Fibroblast of lung (primary cell): ENCODE measurements around the gene KIAA1217. TPM values are rescaled to one million over a fixed set of nuclear protein-coding genes. Genes with fewer than 3 reads are reported as not detected.

Experiments
- DNase-seq, 2 donors: peaks; one replicate each; pipeline versions ENCODE4 v3.0.0 to v3.0.0-alpha.2; 2010; ENCODE audit warnings: low read depth in 2 of 2
- H2AFZ ChIP-seq: 2 replicates; pipeline ENCODE4 v1.5.1; 2012; ENCODE audit warnings: low read length, control low read depth, inconsistent platforms
- H3K27ac ChIP-seq: 2 replicates; pipeline ENCODE4 v1.5.1; 2011; ENCODE audit warnings: low read length, control low read depth; ENCODE audit not compliant: insufficient read depth
- H3K27me3 ChIP-seq: 2 replicates; pipeline ENCODE4 v1.5.1; 2011; ENCODE audit warnings: mild to moderate bottlenecking, low read length; ENCODE audit not compliant: control insufficient read depth, insufficient read depth
- H3K36me3 ChIP-seq: 2 replicates; pipeline ENCODE4 v1.5.1; 2011; ENCODE audit warnings: low read length; ENCODE audit not compliant: control insufficient read depth, insufficient read depth
- H3K4me1 ChIP-seq: 2 replicates; pipeline ENCODE4 v1.5.1; 2011; ENCODE audit warnings: low read length; ENCODE audit not compliant: control insufficient read depth, insufficient read depth; ENCODE audit errors: extremely low read depth
- H3K4me2 ChIP-seq: 2 replicates; pipeline ENCODE4 v1.5.1; 2011; ENCODE audit warnings: low read length, control low read depth; ENCODE audit not compliant: insufficient read depth; ENCODE audit errors: extremely low read depth
- H3K4me3 ChIP-seq, 4 experiments: fragments of 200-600 bp in 1 of 4; sonication (generic) in 1 of 4; replicated peaks in 1 of 4; 2 replicates each; pipeline ENCODE4 v1.5.1; 2011 to 2016; ENCODE audit warnings: low read length in 4 of 4, low read depth in 3 of 4, mild to moderate bottlenecking in 3 of 4, control low read depth in 2 of 4, inconsistent platforms in 1 of 4, mixed read lengths in 1 of 4; ENCODE audit not compliant: insufficient read depth in 1 of 4; ENCODE audit errors: control extremely low read depth in 1 of 4
- H3K79me2 ChIP-seq: 2 replicates; pipeline ENCODE4 v1.5.1; 2012; ENCODE audit warnings: mild to moderate bottlenecking, low read length, inconsistent platforms; ENCODE audit not compliant: control insufficient read depth, insufficient read depth
- H3K9ac ChIP-seq: 2 replicates; pipeline ENCODE4 v1.5.1; 2011; ENCODE audit warnings: mild to moderate bottlenecking, low read length, control low read depth; ENCODE audit not compliant: insufficient read depth
- H3K9me3 ChIP-seq: 2 replicates; pipeline ENCODE4 v1.5.1; 2012; ENCODE audit warnings: low read depth, low read length; ENCODE audit not compliant: control insufficient read depth, insufficient read depth
- H4K20me1 ChIP-seq: 2 replicates; pipeline ENCODE4 v1.5.1; 2011; ENCODE audit warnings: low read length; ENCODE audit not compliant: control insufficient read depth, insufficient read depth; ENCODE audit errors: extremely low read depth
- EZH2 ChIP-seq: IDR thresholded peaks from 2 replicates; pipeline ENCODE4 v1.5.1; 2012; ENCODE audit warnings: low read length, control low read depth, mild to moderate bottlenecking; ENCODE audit errors: missing control alignments
- polyA plus RNA-seq, 2 donors: library from polyadenylated mRNA; depleted of rRNA in 1 of 2; stranded (reverse) in 1 of 2; unstranded in 1 of 2; fragments of >200 nt; gene quantifications; 2 replicates each; pipeline ENCODE4 v1.2.1, GENCODE V29; 2011 to 2012; ENCODE audit warnings: missing spikeins in 1 of 2
- total RNA-seq: library from RNA; depleted of rRNA; stranded (reverse); fragments of >200 nt; gene quantifications from 2 replicates; pipeline ENCODE4 v1.2.1, GENCODE V29; 2014
- TF ChIP-seq, protein P1 (sequence below), 2 donors: IDR thresholded peaks in 1 of 2; conservative IDR thresholded peaks in 1 of 2; 1 replicate in 1 of 2; 2 replicates in 1 of 2; pipeline ENCODE4 v1.5.1; 2011 to 2012; ENCODE audit warnings: low read length in 2 of 2, control low read depth in 1 of 2, inconsistent platforms in 1 of 2, low read depth in 1 of 2, mild to moderate bottlenecking in 1 of 2

The KIAA1217 gene
- total and polyA plus RNA-seq, 2 donors (not counting 1 experiment from before 2014, with no cell fraction given): 0.92 to 1.5 TPM

DNA sequence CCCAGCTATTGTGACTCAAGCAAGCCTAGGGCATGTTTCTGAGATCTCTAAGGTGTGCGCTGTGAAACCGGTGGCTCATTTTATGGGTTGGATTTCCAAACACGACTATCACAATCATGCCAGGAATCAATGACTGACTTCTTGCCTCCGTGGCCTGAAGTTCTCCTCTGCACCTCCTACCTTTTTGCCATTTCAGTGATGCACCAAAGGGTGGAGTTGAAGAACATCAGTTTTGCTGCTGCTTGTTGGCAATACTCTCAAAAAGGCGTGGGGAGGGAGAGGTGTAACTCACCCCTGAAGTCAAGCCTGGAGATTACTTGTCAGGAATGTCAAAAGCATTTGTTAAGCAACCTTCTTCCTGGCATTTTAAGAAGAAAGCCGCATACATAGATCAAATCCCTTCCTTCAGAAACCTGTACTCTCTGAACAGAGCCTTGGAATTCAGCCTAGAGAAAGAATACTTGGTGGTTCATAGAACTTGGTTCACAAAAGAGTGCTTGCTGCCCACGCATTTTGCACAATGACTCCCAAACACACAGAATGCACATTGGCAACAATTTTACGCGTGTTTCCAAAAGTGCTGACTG is 41.0 kb downstream of the KIAA1217 start:
- Histone ChIP-seq H3K4me1 (no peaks in the 10 kb centered on the region), H3K79me2 (no peaks in the 10 kb centered on the region), H3K9ac (no peak overlapping the region), H3K4me3 (no peak overlapping the region), H3K4me2 (no peak overlapping the region), H3K27me3 (no peaks in the 10 kb centered on the region), H2AFZ (no peak overlapping the region), H3K9me3 (no peaks in the 10 kb centered on the region), H3K36me3 (no peaks in the 10 kb centered on the region), H4K20me1 (no peaks in the 10 kb centered on the region), H3K27ac (no peak overlapping the region)
- DNase-seq: peak in 1 of 2 donors; percentile 93
- no peak for TF ChIP-seq EZH2
- TF ChIP-seq, protein P1, sequence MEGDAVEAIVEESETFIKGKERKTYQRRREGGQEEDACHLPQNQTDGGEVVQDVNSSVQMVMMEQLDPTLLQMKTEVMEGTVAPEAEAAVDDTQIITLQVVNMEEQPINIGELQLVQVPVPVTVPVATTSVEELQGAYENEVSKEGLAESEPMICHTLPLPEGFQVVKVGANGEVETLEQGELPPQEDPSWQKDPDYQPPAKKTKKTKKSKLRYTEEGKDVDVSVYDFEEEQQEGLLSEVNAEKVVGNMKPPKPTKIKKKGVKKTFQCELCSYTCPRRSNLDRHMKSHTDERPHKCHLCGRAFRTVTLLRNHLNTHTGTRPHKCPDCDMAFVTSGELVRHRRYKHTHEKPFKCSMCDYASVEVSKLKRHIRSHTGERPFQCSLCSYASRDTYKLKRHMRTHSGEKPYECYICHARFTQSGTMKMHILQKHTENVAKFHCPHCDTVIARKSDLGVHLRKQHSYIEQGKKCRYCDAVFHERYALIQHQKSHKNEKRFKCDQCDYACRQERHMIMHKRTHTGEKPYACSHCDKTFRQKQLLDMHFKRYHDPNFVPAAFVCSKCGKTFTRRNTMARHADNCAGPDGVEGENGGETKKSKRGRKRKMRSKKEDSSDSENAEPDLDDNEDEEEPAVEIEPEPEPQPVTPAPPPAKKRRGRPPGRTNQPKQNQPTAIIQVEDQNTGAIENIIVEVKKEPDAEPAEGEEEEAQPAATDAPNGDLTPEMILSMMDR (conservative IDR thresholded peaks at IDR 0.05 in 1 of 2, IDR thresholded peaks at IDR 0.05 in 1 of 2; ENCODE audit: low read depth in 1 of 2, low read length in 2 of 2): no peak

DNA sequence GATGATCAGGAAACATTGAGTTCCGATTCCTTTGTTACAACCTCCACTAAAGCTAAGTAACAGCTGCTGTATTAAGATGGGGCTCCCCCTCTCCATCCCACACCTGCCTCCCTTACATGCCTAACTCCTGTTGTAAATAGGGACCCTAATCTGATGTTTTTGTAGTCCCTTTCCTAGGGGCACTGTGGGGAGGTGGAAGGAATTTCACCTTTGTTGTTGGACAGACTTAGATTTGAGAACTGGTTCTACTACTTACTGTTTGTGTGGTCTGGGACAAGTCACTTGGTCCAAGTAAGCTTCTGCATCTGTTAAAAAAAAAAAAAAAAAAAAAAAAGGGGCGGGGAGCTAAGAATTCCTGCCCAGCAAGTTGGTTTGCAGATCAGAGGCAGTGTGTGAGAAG is 42.6 kb downstream of the KIAA1217 start:
- Histone ChIP-seq H3K27me3 (no peaks in the 10 kb centered on the region), H3K4me2 (no peak overlapping the region), H3K4me3 (no peak overlapping the region), H3K27ac (no peak overlapping the region), H4K20me1 (no peaks in the 10 kb centered on the region), H3K79me2 (no peaks in the 10 kb centered on the region), H3K9ac (no peak overlapping the region), H3K4me1 (no peaks in the 10 kb centered on the region), H3K36me3 (no peaks in the 10 kb centered on the region), H3K9me3 (no peaks in the 10 kb centered on the region), H2AFZ (no peak overlapping the region)
- TF ChIP-seq EZH2: no peak
- TF ChIP-seq, protein P1 (conservative IDR thresholded peaks at IDR 0.05 in 1 of 2, IDR thresholded peaks at IDR 0.05 in 1 of 2; ENCODE audit: low read depth in 1 of 2, low read length in 2 of 2): no peak
- DNase-seq: no peak

- no peaks in the 10 kb centered on the region for H3K27me3 ChIP-seq
- H3K36me3 ChIP-seq: no peaks in the 10 kb centered on the region
- H2AFZ ChIP-seq: no peak overlapping the region
- H3K4me1 ChIP-seq: no peaks in the 10 kb centered on the region
- no peaks in the 10 kb centered on the region for H4K20me1 ChIP-seq
- DNase-seq: peak; percentile 4 to 89
- no peak overlapping the region for H3K9ac ChIP-seq
- H3K4me2 ChIP-seq: no peak overlapping the region
- H3K27ac ChIP-seq: no peak overlapping the region
- H3K4me3 ChIP-seq: no peak overlapping the region
- H3K79me2 ChIP-seq: no peaks in the 10 kb centered on the region
- no peak for TF ChIP-seq EZH2
- no peaks in the 10 kb centered on the region for H3K9me3 ChIP-seq
Observed at GRCh38 chr10:24254180-24254579, 45.2 kb downstream of the KIAA1217 start.
